A549 treated with ZK216348 at 1 μM for 4 hours (cell line): ENCODE data around the gene AFAP1. TPM values are rescaled to one million over a fixed set of nuclear protein-coding genes. Genes with fewer than 3 reads are reported as not detected.

Experiments
- total RNA-seq: library from RNA; stranded (reverse); fragments of 200-300 nt; extraction: Qiagen RNA extraction; gene quantifications from 5 replicates; pipeline ENCODE4 v1.2.3, GENCODE V29; 2022; ENCODE audit warnings: low read depth

AFAP1 gene
- total RNA-seq, result 16.9 to 26.5 TPM (median 23.9 TPM) in 5 replicates

GRCh38 chr4:7939377-7940108 lies at the start of gene AFAP1:
Gene AFAP1 (minus strand): TSS chr4:7939861. CDS start chr4:7872078, 67,783 bp downstream.

Other genes starting within 250 kb of the AFAP1 start
- gene ABLIM2, start 219.0 kb upstream of the AFAP1 start, total RNA-seq, result 2.7 to 4.6 TPM (median 3.7 TPM) in 5 replicates